GM23338 (cell line): ENCODE results near the gene POU5F1. TPM values are rescaled to one million over a fixed set of nuclear protein-coding genes. Genes with fewer than 3 reads are reported as not detected.

ENCODE experiments used
- CREB1 ChIP-seq: fragments of 250-450 bp; sonication (Bioruptor Pico); IDR thresholded peaks from 2 replicates; pipeline ENCODE4 v1.5.0; 2020; ENCODE audit warnings: low read depth, mild to moderate bottlenecking, moderate library complexity
- ETS1 ChIP-seq: IDR thresholded peaks from 2 replicates; pipeline ENCODE4 v1.6.1; 2016; ENCODE audit warnings: antibody characterized with exemption
- EZH2 ChIP-seq: fragments of 200-600 bp; sonication (generic); IDR thresholded peaks from one replicate; pipeline ENCODE4 v1.8.0; 2017; ENCODE audit warnings: antibody characterized with exemption, mild to moderate bottlenecking, low read depth; ENCODE audit not compliant: unreplicated experiment
- EZH2phosphoT487 ChIP-seq: fragments of 200-600 bp; sonication (generic); IDR thresholded peaks from one replicate; pipeline ENCODE4 v1.8.1; 2018; ENCODE audit warnings: antibody characterized with exemption; ENCODE audit not compliant: unreplicated experiment
- JUNB ChIP-seq: IDR thresholded peaks from one replicate; pipeline ENCODE4 v1.6.1; 2016; ENCODE audit warnings: antibody characterized with exemption; ENCODE audit not compliant: unreplicated experiment
- NANOG ChIP-seq: IDR thresholded peaks from 2 replicates; pipeline ENCODE4 v1.6.1; 2016; ENCODE audit warnings: antibody characterized with exemption, borderline replicate concordance
- POLR2AphosphoS5 ChIP-seq: IDR thresholded peaks from 2 replicates; pipeline ENCODE4 v1.6.1; 2016; ENCODE audit warnings: antibody characterized with exemption, low read depth
- REST ChIP-seq: IDR thresholded peaks from one replicate; pipeline ENCODE4 v1.6.1; 2018; ENCODE audit warnings: antibody characterized with exemption; ENCODE audit not compliant: unreplicated experiment
- STAT1 ChIP-seq: IDR thresholded peaks from one replicate; pipeline ENCODE4 v1.6.1; 2016; ENCODE audit warnings: antibody characterized with exemption; ENCODE audit not compliant: unreplicated experiment
- ZNF462 ChIP-seq: fragments of 250-450 bp; sonication (Bioruptor Pico); IDR thresholded peaks from 2 replicates; pipeline ENCODE4 v1.5.0; 2020; ENCODE audit warnings: mild to moderate bottlenecking, moderate library complexity
- polyA plus RNA-seq: library from polyadenylated mRNA; unstranded; fragments of >200 nt; fragmentation: Nextera tagmentation; extraction: Ambion mirVana; gene quantifications from 2 replicates; pipeline ENCODE4 v1.2.1, GENCODE V29; 2016
- total RNA-seq: library from RNA; depleted of rRNA; stranded (reverse); fragments of >200 nt; shearing (Covaris generic); gene quantifications from 2 replicates; pipeline ENCODE4 v1.2.3, GENCODE V29; 2014

POU5F1 gene
- total and polyA plus RNA-seq, 2 experiments from 2014 or later, result 1,839 to 3,419 TPM

- TF ChIP-seq ZNF462 (CRISPR knock-in tag), result no peak
- TF ChIP-seq STAT1, result no peak
- TF ChIP-seq CREB1 (CRISPR knock-in tag), result no peak
- no peak for TF ChIP-seq NANOG
- TF ChIP-seq ETS1, result no peak
- no peak for TF ChIP-seq EZH2phosphoT487
- TF ChIP-seq EZH2, result no peak
- TF ChIP-seq POLR2AphosphoS5, result no peak
- TF ChIP-seq JUNB, result no peak
- no peak for TF ChIP-seq REST
Measured at GRCh38 chr6:31204751-31205145, 34.3 kb upstream of the POU5F1 start (continued).
